ENCODE results near the gene CCIN. TPM values are rescaled to one million over a fixed set of nuclear protein-coding genes. Genes with fewer than 3 reads are reported as not detected.
A peak's percentile ranks its signal among the peaks of the same experiment; 100 is the strongest.

The CCIN gene
- polyA plus RNA-seq, 3 donors, result 0.11 to 2.3 (median 0.35) TPM

DNA sequence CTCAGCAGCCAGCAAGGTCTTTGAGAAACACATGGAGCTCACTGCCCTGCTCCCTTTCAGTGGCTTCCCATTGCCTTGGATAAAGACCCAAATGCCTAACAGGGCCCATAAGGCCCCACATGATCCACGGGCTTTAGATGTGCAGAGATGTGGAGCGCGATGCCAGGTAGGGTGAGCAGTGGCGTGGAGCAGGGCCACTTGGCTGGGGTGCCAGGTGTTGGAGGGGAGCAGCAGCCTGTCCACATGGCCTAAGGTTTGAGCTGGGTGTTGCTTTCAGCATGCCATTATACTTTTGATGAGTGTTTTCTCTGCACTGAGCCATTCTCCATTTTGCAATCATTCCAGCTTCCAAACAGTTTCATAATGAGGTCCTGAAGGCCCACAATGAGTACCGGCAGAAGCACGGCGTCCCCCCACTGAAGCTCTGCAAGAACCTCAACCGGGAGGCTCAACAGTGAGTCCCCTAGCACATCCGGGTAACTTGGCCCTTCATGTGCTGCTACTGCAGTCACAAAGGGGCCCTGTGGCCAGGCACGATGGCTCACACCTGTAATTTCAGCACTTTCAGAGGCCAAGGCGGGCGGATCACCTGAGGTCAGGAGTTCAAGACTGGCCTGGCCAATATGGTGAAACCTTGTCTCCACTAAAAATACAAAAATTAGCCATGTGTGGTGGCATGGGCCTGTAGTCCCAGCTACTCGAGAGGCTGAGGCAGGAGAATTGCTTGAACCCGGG is 21.6 kb upstream of the CCIN start:
- Histone ChIP-seq H3K9me3 (replicated peaks in 1 of 2; ENCODE audit: control insufficient read depth in 1 of 2, insufficient read depth in 1 of 2, low read length in 2 of 2) (peaks cover 0 to 3% of the 10 kb centered on the region in 2 donors), H2AFZ (ENCODE audit: insufficient read depth, low read depth, low read length, poor library complexity, severe bottlenecking) (no peak overlapping the region), H4K20me1 (ENCODE audit: insufficient read depth, low read length) (peaks cover 57% of the 10 kb centered on the region), H3K4me1 (ENCODE audit: control insufficient read depth in 1 of 2, insufficient read depth in 2 of 2, low read length in 2 of 2) (peaks cover 100% of the 10 kb centered on the region in 2 donors), H3K4me3 (replicated peaks in 1 of 3; ENCODE audit: low read depth in 2 of 3, low read length in 3 of 3) (peak overlapping the region in 1 of 3 experiments; percentile 39), H3K79me2 (ENCODE audit: insufficient read depth, low read length) (peaks cover 71% of the 10 kb centered on the region), H3K27me3 (ENCODE audit: control insufficient read depth in 2 of 2, insufficient read depth in 2 of 2, low read length in 2 of 2) (no peaks in the 10 kb centered on the region), H3K4me2 (replicated peaks; ENCODE audit: extremely low read depth, low read length, poor library complexity, severe bottlenecking) (peak overlapping the region; percentile 5), H3K27ac (ENCODE audit: low read depth in 1 of 2, low read length in 2 of 2) (peak overlapping the region; percentile 97 to 99), H3K9ac (ENCODE audit: insufficient read depth, low read length, poor library complexity, severe bottlenecking) (no peak overlapping the region), H3K36me3 (replicated peaks in 1 of 2; ENCODE audit: control insufficient read depth in 1 of 2, insufficient read depth in 2 of 2, low read length in 2 of 2) (peaks cover 32 to 64% of the 10 kb centered on the region in 2 donors)
- Mint-ChIP-seq H3K4me3 (no peak overlapping the region), H3K4me1 (peaks cover 96% of the 10 kb centered on the region), H3K27ac (peak overlapping the region; percentile 89 to 100 (median 100)), H3K36me3 (peaks cover 72 to 90% of the 10 kb centered on the region in 2 donors), H3K9me3 (peaks cover 0 to 3% (median 1%) of the 10 kb centered on the region in 7 donors), H3K27me3 (ENCODE audit: low read depth in 3 of 3) (peaks cover 0 to 3% (median 0%) of the 10 kb centered on the region in 3 donors)
- DNase-seq, result no peak
- WGBS (ENCODE audit: insufficient coverage), result 78% methylated on average over 13 of the region's 14 CpGs
- intact Hi-C loops (cut with micrococcal nuclease), result no loop called here
- TF ChIP-seq, protein P1, sequence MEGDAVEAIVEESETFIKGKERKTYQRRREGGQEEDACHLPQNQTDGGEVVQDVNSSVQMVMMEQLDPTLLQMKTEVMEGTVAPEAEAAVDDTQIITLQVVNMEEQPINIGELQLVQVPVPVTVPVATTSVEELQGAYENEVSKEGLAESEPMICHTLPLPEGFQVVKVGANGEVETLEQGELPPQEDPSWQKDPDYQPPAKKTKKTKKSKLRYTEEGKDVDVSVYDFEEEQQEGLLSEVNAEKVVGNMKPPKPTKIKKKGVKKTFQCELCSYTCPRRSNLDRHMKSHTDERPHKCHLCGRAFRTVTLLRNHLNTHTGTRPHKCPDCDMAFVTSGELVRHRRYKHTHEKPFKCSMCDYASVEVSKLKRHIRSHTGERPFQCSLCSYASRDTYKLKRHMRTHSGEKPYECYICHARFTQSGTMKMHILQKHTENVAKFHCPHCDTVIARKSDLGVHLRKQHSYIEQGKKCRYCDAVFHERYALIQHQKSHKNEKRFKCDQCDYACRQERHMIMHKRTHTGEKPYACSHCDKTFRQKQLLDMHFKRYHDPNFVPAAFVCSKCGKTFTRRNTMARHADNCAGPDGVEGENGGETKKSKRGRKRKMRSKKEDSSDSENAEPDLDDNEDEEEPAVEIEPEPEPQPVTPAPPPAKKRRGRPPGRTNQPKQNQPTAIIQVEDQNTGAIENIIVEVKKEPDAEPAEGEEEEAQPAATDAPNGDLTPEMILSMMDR (IDR thresholded peaks at IDR 0.05), result no peak

DNA sequence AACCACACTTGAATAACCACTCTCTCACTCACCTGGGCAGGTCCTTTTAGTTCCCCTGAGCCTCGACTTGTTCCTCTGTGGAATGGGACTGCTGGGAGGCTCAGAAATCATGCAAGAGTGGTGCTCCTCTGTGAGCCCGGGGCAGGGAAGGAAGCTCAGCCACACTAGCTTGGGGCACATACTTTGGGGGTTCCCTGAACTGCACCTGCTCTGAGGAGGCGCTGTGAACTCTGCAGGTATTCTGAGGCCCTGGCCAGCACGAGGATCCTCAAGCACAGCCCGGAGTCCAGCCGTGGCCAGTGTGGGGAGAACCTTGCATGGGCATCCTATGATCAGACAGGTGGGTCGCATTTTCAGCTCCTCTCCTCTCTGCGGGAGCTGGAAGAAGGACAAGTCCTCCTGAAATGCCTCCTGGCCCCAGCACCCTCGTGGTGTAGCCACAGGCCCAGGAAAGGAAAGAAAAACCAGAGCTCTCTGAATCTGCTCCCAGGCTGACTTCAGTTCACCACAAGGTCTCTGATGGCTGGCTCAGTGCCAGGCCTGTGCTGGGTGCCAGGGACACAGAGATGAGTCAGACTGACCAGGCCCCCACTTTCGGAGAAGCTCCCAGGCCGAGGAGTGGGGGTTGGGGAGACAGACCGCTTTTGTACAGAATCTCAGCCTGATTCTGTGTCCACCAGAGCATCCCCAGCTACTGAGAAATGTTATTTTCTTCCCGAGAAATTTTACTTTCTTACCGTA is 20.7 kb upstream of the CCIN start:
- Mint-ChIP-seq H3K4me1 (peaks cover 93% of the 10 kb centered on the region), H3K27ac (peak overlapping the region; percentile 89 to 100 (median 100)), H3K4me3 (peak overlapping the region in 1 of 2 donors; percentile 15), H3K9me3 (peaks cover 0 to 3% (median 1%) of the 10 kb centered on the region in 7 donors), H3K27me3 (ENCODE audit: low read depth in 3 of 3) (peaks cover 0 to 3% (median 0%) of the 10 kb centered on the region in 3 donors), H3K36me3 (peaks cover 70 to 91% of the 10 kb centered on the region in 2 donors)
- peaks cover 0 to 3% of the 10 kb centered on the region in 2 donors for H3K9me3 ChIP-seq (replicated peaks in 1 of 2; ENCODE audit: control insufficient read depth in 1 of 2, insufficient read depth in 1 of 2, low read length in 2 of 2)
- intact Hi-C loops (cut with micrococcal nuclease), result no loop called here
- H3K36me3 ChIP-seq (replicated peaks in 1 of 2; ENCODE audit: control insufficient read depth in 1 of 2, insufficient read depth in 2 of 2, low read length in 2 of 2), result peaks cover 34 to 61% of the 10 kb centered on the region in 2 donors
- WGBS (ENCODE audit: insufficient coverage), result 68% methylated on average over 7 of the region's 14 CpGs
- TF ChIP-seq, protein P1 (IDR thresholded peaks at IDR 0.05), result no peak
- H3K27me3 ChIP-seq (ENCODE audit: control insufficient read depth in 2 of 2, insufficient read depth in 2 of 2, low read length in 2 of 2), result no peaks in the 10 kb centered on the region
- H3K4me3 ChIP-seq (replicated peaks in 1 of 3; ENCODE audit: low read depth in 2 of 3, low read length in 3 of 3), result peak overlapping the region in 1 of 3 experiments; percentile 39
- H3K79me2 ChIP-seq (ENCODE audit: insufficient read depth, low read length), result peaks cover 71% of the 10 kb centered on the region
- H3K4me1 ChIP-seq (ENCODE audit: control insufficient read depth in 1 of 2, insufficient read depth in 2 of 2, low read length in 2 of 2), result peaks cover 100% of the 10 kb centered on the region in 2 donors
- peak overlapping the region; percentile 47 for H3K4me2 ChIP-seq (replicated peaks; ENCODE audit: extremely low read depth, low read length, poor library complexity, severe bottlenecking)
- H2AFZ ChIP-seq (ENCODE audit: insufficient read depth, low read depth, low read length, poor library complexity, severe bottlenecking), result no peak overlapping the region
- peak overlapping the region; percentile 97 to 99 for H3K27ac ChIP-seq (ENCODE audit: low read depth in 1 of 2, low read length in 2 of 2)
- H3K9ac ChIP-seq (ENCODE audit: insufficient read depth, low read length, poor library complexity, severe bottlenecking), result no peak overlapping the region
- DNase-seq, result peak; percentile 94 to 97 (median 96)
- peaks cover 48% of the 10 kb centered on the region for H4K20me1 ChIP-seq (ENCODE audit: insufficient read depth, low read length)

All from CD14-positive monocyte (primary cell).